CD4-positive, alpha-beta T cell treated with Interleukin-17A for 1 hour (primary cell): ENCODE results near the gene NRP1.
"Not testable (repeated sequence)": the region's sequence is repeated elsewhere in the genome, so short reads cannot be mapped to it uniquely, and the experiment has no call there.

Source experiments
- DNase-seq: peaks from one replicate; pipeline ENCODE4 v3.0.0-alpha.2; 2020

NRP1 gene

GRCh38 chr10:33141251-33141650 lies 193.2 kb downstream of the NRP1 start:
- no peak for DNase-seq

GRCh38 chr10:33139181-33139646 lies 195.3 kb downstream of the NRP1 start:
- DNase-seq, result peak; percentile 96

GRCh38 chr10:33138686-33139085 lies 195.8 kb downstream of the NRP1 start:
- not testable (repeated sequence) for DNase-seq

GRCh38 chr10:33137356-33138005 lies 197.0 kb downstream of the NRP1 start:
- no peak for DNase-seq

DNA sequence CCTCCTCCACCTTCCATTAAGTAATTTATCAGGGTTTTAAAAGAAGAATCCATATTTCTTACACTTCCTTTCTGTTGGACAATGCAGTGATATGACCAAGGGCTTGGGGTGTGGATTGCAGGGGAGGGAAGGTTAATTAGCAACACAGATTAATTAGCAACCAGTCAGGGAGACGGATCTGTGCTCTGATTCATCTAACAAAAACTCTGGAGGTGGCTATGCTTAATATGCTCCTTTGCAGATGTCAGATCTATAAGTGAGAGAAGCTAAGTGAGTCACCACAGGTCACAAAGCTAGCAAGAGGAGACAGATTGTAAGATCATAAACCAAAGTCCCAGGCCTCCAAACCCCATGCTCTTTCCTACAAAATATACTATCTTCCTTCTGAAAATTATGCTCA lies 197.7 kb downstream of the NRP1 start:
- DNase-seq, result no peak

- peak; percentile 76 for DNase-seq
Observed at GRCh38 chr10:33136271-33136670, 198.2 kb downstream of the NRP1 start.

- peak; percentile 87 for DNase-seq
Observed at GRCh38 chr10:33134011-33134751, 200.3 kb downstream of the NRP1 start.

DNA sequence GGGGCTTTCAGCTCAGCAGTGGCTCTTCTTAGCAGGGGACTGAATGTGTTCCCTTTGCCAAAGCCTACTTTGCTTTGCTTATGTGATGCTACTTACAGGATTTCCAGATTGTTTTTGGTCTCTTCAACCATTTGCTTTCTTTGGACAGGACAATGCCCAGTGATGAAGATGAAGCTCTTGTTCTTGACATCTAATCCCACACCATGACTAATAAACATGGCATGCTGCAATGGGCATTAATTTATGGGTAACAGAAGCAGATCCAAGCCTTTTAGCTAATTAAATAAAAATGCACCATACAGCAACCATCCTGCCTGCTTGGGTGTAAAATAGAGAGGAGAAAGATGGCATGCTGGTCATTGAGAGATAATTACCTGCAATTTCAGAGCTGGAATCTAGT lies 200.9 kb downstream of the NRP1 start:
- no peak for DNase-seq

GRCh38 chr10:33132626-33133025 lies 201.8 kb downstream of the NRP1 start:
- peak; percentile 77 for DNase-seq

GRCh38 chr10:33129996-33130386 lies 204.5 kb downstream of the NRP1 start:
- DNase-seq, result no peak

GRCh38 chr10:33129141-33129995 lies 205.1 kb downstream of the NRP1 start:
- no peak for DNase-seq

- DNase-seq, result no peak
Observed at GRCh38 chr10:33127622-33128021, 206.8 kb downstream of the NRP1 start.
